SK-N-SH (cell line): ENCODE data around the gene NRCAM. TPM values are rescaled to one million over a fixed set of nuclear protein-coding genes. Genes with fewer than 3 reads are reported as not detected.

Experiments used
- CTCF ChIA-PET: fragments of 300-600, 350-600 bp; formaldehyde crosslinking; extraction: SDS; loops from one replicate; lab custom pipeline; 2021; lab: Yijun Ruan, JAX
- POLR2A ChIA-PET: fragments of 350-600 bp; sonication (Branson Sonifier 250); formaldehyde crosslinking; extraction: SDS; loops from one replicate; lab custom pipeline; 2020; ENCODE audit warnings: antibody characterized with exemption, inconsistent platforms; lab: Yijun Ruan, JAX
- DNase-seq: peaks from one replicate; pipeline ENCODE4 v3.0.0; 2012
- H2AFZ ChIP-seq: fragments of 200-600 bp; sonication (generic); 2 replicates; pipeline ENCODE4 v1.8.1; 2016; ENCODE audit warnings: antibody characterized with exemption, mild to moderate bottlenecking, low read depth
- H3F3A ChIP-seq: fragments of 200-600 bp; sonication (generic); replicated peaks from 2 replicates; pipeline ENCODE3; 2016; ENCODE audit warnings: antibody characterized with exemption, mild to moderate bottlenecking; ENCODE audit not compliant: insufficient read depth
- H3K27ac ChIP-seq, 2 experiments: fragments of 200-500 bp in 1 of 2; fragments of 200-600 bp in 1 of 2; sonication (Bioruptor generic) in 1 of 2; sonication (generic), shearing (Covaris generic) in 1 of 2; 2 replicates each; pipeline versions ENCODE4 v1.5.1 to v1.6.1; 2014 to 2016; ENCODE audit warnings: low read depth in 2 of 2, inconsistent platforms in 1 of 2, low read length in 1 of 2, mild to moderate bottlenecking in 1 of 2, mixed read lengths in 1 of 2
- H3K27me3 ChIP-seq: fragments of 200-600 bp; sonication (generic), shearing (Covaris generic); 2 replicates; pipeline ENCODE4 v1.6.1; 2016; ENCODE audit warnings: mixed run types; ENCODE audit not compliant: insufficient read depth
- H3K36me3 ChIP-seq, 2 experiments: fragments of 200-500 bp in 1 of 2; fragments of 200-600 bp in 1 of 2; sonication (Bioruptor generic) in 1 of 2; sonication (generic) in 1 of 2; replicated peaks in 1 of 2; 2 replicates each; pipeline versions ENCODE3 to v1.5.1; 2014 to 2016; ENCODE audit warnings: low read length in 1 of 2, mild to moderate bottlenecking in 1 of 2; ENCODE audit not compliant: insufficient read depth in 2 of 2, control insufficient read depth in 1 of 2
- H3K4me1 ChIP-seq, 2 experiments: fragments of 200-500 bp in 1 of 2; fragments of 200-600 bp in 1 of 2; sonication (Bioruptor generic) in 1 of 2; sonication (generic), shearing (Covaris generic) in 1 of 2; 2 replicates each; pipeline versions ENCODE4 v1.5.1 to v1.6.1; 2014 to 2016; ENCODE audit warnings: low read depth in 1 of 2, low read length in 1 of 2, mixed run types in 1 of 2; ENCODE audit not compliant: insufficient read depth in 2 of 2, control insufficient read depth in 1 of 2
- H3K4me2 ChIP-seq: fragments of 200-600 bp; sonication (generic), shearing (Covaris generic); 2 replicates; pipeline ENCODE4 v1.6.1; 2017; ENCODE audit warnings: mixed run types
- H3K4me3 ChIP-seq, 2 experiments: fragments of 200-500 bp in 1 of 2; fragments of 200-600 bp in 1 of 2; sonication (Bioruptor generic) in 1 of 2; sonication (generic), shearing (Covaris generic) in 1 of 2; 2 replicates each; pipeline versions ENCODE4 v1.5.1 to v1.8.1; 2014 to 2016; ENCODE audit warnings: low read depth in 2 of 2, inconsistent platforms in 1 of 2, low read length in 1 of 2, mild to moderate bottlenecking in 1 of 2, mixed read lengths in 1 of 2, moderate library complexity in 1 of 2
- H3K79me2 ChIP-seq: fragments of 200-600 bp; sonication (generic); 2 replicates; pipeline ENCODE4 v1.8.1; 2017; ENCODE audit warnings: mild to moderate bottlenecking; ENCODE audit not compliant: insufficient read depth
- H3K9ac ChIP-seq: fragments of 200-600 bp; sonication (generic); 2 replicates; pipeline ENCODE4 v1.6.1; 2017; ENCODE audit warnings: mixed run types
- H3K9me2 ChIP-seq: fragments of 200-600 bp; sonication (generic); 2 replicates; pipeline ENCODE4 v1.6.1; 2017; ENCODE audit warnings: mixed run types
- H3K9me3 ChIP-seq: fragments of 200-600 bp; sonication (generic); 2 replicates; pipeline ENCODE4 v1.6.1; 2017; ENCODE audit warnings: mixed run types, mild to moderate bottlenecking, moderate library complexity
- H4K20me1 ChIP-seq: fragments of 200-600 bp; sonication (generic); 2 replicates; pipeline ENCODE4 v1.6.1; 2017; ENCODE audit warnings: mild to moderate bottlenecking, mixed run types; ENCODE audit not compliant: insufficient read depth
- CHD2 ChIP-seq: fragments of 150-350 bp; IDR thresholded peaks from 2 replicates; pipeline ENCODE4 v1.6.1; 2018; ENCODE audit warnings: low read length; ENCODE audit not compliant: partially characterized antibody
- ELF1 ChIP-seq: IDR thresholded peaks from 2 replicates; pipeline ENCODE4 v1.4.0; 2012
- FOSL2 ChIP-seq: IDR thresholded peaks from 2 replicates; pipeline ENCODE4 v1.4.0; 2012; ENCODE audit warnings: low read depth, mild to moderate bottlenecking, moderate library complexity, borderline replicate concordance
- FOXJ3 ChIP-seq: sonication (generic); formaldehyde crosslinking; IDR thresholded peaks from 2 replicates; pipeline ENCODE4 v1.5.1; 2020; ENCODE audit warnings: mild to moderate bottlenecking, missing genetic modification reagents
- FOXM1 ChIP-seq: IDR thresholded peaks from 2 replicates; pipeline ENCODE4 v1.4.0; 2012; ENCODE audit warnings: low read depth, mild to moderate bottlenecking
- JUND ChIP-seq: IDR thresholded peaks from 2 replicates; pipeline ENCODE4 v1.4.0; 2012
- MXI1 ChIP-seq: IDR thresholded peaks from 2 replicates; pipeline ENCODE4 v1.6.1; 2012; ENCODE audit warnings: mild to moderate bottlenecking, low read depth, low read length, improper control_type of control experiment
- NFIC ChIP-seq: IDR thresholded peaks from 2 replicates; pipeline ENCODE4 v1.4.0; 2012; ENCODE audit warnings: borderline replicate concordance
- NRF1 ChIP-seq: IDR thresholded peaks from 2 replicates; pipeline ENCODE4 v1.6.1; 2012; ENCODE audit warnings: low read depth, mild to moderate bottlenecking, low read length
- RAD21 ChIP-seq: IDR thresholded peaks from 2 replicates; pipeline ENCODE4 v1.6.1; 2012; ENCODE audit warnings: mild to moderate bottlenecking, low read length
- RCOR1 ChIP-seq: fragments of 150-350 bp; IDR thresholded peaks from 2 replicates; pipeline ENCODE4 v1.6.1; 2017; ENCODE audit warnings: antibody characterized with exemption, low read length
- RXRA ChIP-seq: IDR thresholded peaks from 2 replicates; pipeline ENCODE4 v1.4.0; 2012; ENCODE audit warnings: low read depth, mild to moderate bottlenecking, borderline replicate concordance
- SIN3A ChIP-seq: IDR thresholded peaks from 2 replicates; pipeline ENCODE4 v1.6.1; 2012; ENCODE audit warnings: low read depth, mild to moderate bottlenecking, low read length, moderate library complexity, borderline replicate concordance
- TAF1 ChIP-seq: IDR thresholded peaks from 2 replicates; pipeline ENCODE4 v1.6.1; 2012; ENCODE audit warnings: low read depth, mild to moderate bottlenecking, low read length, moderate library complexity, borderline replicate concordance
- TCF12 ChIP-seq: IDR thresholded peaks from 2 replicates; pipeline ENCODE4 v1.4.0; 2012
- TEAD4 ChIP-seq: IDR thresholded peaks from 2 replicates; pipeline ENCODE4 v1.4.0; 2012; ENCODE audit warnings: mild to moderate bottlenecking, borderline replicate concordance; ENCODE audit not compliant: insufficient read depth
- YY1 ChIP-seq: IDR thresholded peaks from 2 replicates; pipeline ENCODE4 v1.4.0; 2012; ENCODE audit warnings: low read depth, mild to moderate bottlenecking
- WGBS: methylation state at CpG from one replicate; pipeline ENCODE4 v1.1.6; 2017; ENCODE audit warnings: low lambda C conversion rate; 5-methylcytosine and 5-hydroxymethylcytosine counted together
- polyA plus RNA-seq, 3 experiments: library from polyadenylated mRNA; depleted of rRNA; stranded (reverse); fragments of >200 nt; gene quantifications; 2 replicates each; pipeline ENCODE4 v1.2.3, GENCODE V29; 2012
- TF ChIP-seq, protein P1 (sequence below): IDR thresholded peaks from 2 replicates; pipeline ENCODE4 v1.4.0; 2012; ENCODE audit warnings: low read depth, borderline replicate concordance
- TF ChIP-seq, protein P2 (sequence below): fragments of 150-350 bp; IDR thresholded peaks from 2 replicates; pipeline ENCODE4 v1.6.1; 2016; ENCODE audit warnings: mild to moderate bottlenecking, low read depth, low read length
- TF ChIP-seq, protein P3 (sequence below): fragments of 200-600 bp; sonication (generic); IDR thresholded peaks from 2 replicates; pipeline ENCODE4 v1.6.1; 2017; ENCODE audit warnings: antibody characterized with exemption, mild to moderate bottlenecking, moderate library complexity

The NRCAM gene
- polyA plus RNA-seq, 1 of the 3 experiments (the other 2 are of a cell fraction) = 1.1 TPM

DNA sequence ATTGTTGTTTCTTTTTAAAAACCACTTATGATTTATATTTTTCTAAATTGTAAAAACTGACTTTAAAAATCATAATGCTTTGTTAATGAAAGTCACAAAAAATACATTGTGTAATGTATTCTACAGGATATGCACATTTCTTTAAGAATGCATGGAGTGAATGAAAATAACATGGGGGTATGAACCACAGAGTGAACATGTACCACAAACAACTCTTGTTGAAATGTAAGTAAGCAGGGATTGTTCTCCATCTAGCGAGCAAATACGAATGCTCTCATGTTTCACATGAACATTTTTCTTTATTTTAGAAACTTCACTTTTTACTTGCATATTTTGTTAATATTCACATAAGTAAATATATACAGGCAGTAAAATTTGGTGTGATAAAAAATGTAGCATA lies 290.5 kb downstream of the NRCAM start:
- no peaks in the 10 kb centered on the region for H3K79me2 ChIP-seq
- no peak overlapping the region for H3K4me3 ChIP-seq
- H3K4me1 ChIP-seq = no peaks in the 10 kb centered on the region; a peak in 1 of 4 replicates
- no peak overlapping the region for H2AFZ ChIP-seq
- peaks cover 0 to 7% of the 10 kb centered on the region in 2 experiments for H3K36me3 ChIP-seq
- 96% methylated on average over 2 of the region's 2 CpGs for WGBS
- DNase-seq = no peak
- no peaks in the 10 kb centered on the region for H3K9me3 ChIP-seq
- H3F3A ChIP-seq = no peaks in the 10 kb centered on the region
- ChIA-PET POLR2A (no interaction called here), CTCF (interaction anchor here (0.6 to 3.0 kb wide), 4 partner anchors 8 to 331 kb away, joined by 3 to 10 read pairs (median 7); no protein-coding TSS in a partner anchor)
- no peak overlapping the region for H3K9ac ChIP-seq
- TF ChIP-seq FOSL2 = no peak
- no peak for TF ChIP-seq ELF1
- no peaks in the 10 kb centered on the region for H4K20me1 ChIP-seq
- no peak overlapping the region for H3K27ac ChIP-seq
- H3K27me3 ChIP-seq = no peaks in the 10 kb centered on the region
- no peak overlapping the region for H3K4me2 ChIP-seq
- no peaks in the 10 kb centered on the region for H3K9me2 ChIP-seq

DNA sequence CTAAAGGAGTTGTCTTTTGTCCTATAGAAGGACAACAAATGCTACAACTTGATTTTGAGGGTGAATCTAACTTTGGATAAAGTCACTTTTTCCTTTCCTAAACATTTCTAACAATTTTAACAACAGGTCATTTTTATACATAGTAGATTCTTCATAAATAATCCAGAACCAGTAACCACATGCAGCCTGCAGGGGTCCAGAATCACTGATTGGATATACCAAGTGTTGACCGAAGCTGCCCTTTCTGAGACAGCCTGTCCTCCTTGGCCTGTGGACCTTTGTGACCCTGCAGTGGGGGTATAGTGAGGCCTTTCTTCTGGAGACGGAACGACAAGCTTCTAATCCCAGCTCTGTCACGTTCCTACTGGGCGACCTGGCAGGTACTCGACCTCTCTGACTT lies 291.3 kb downstream of the NRCAM start:
- peaks cover 0 to 8% of the 10 kb centered on the region in 2 experiments for H3K36me3 ChIP-seq
- no peak for DNase-seq
- H3K9ac ChIP-seq = no peak overlapping the region
- H4K20me1 ChIP-seq = no peaks in the 10 kb centered on the region
- no peak overlapping the region for H2AFZ ChIP-seq
- no peaks in the 10 kb centered on the region for H3K9me2 ChIP-seq
- no peak overlapping the region for H3K27ac ChIP-seq
- ChIA-PET POLR2A (no interaction called here), CTCF (interaction anchor here (1.0 to 3.0 kb wide), 4 partner anchors 9 to 332 kb away, joined by 3 to 10 read pairs (median 7); no protein-coding TSS in a partner anchor)
- no peaks in the 10 kb centered on the region; the same call in 1 of the 2 replicates for H3K27me3 ChIP-seq
- no peaks in the 10 kb centered on the region for H3K9me3 ChIP-seq
- no peak overlapping the region for H3K4me3 ChIP-seq
- H3K4me2 ChIP-seq = no peak overlapping the region
- TF ChIP-seq RCOR1 (no peak), NFIC (no peak), NRF1 (no peak), MXI1 (no peak), FOXJ3 (CRISPR knock-in tag) (no peak), CHD2 (no peak), SIN3A (no peak), TCF12 (no peak), FOSL2 (no peak), RXRA (no peak), TAF1 (no peak), TEAD4 (no peak), FOXM1 (no peak), JUND (no peak), YY1 (no peak), RAD21 (no peak)
- TF ChIP-seq, protein P1, sequence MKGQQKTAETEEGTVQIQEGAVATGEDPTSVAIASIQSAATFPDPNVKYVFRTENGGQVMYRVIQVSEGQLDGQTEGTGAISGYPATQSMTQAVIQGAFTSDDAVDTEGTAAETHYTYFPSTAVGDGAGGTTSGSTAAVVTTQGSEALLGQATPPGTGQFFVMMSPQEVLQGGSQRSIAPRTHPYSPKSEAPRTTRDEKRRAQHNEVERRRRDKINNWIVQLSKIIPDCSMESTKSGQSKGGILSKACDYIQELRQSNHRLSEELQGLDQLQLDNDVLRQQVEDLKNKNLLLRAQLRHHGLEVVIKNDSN = no peak
- TF ChIP-seq, protein P2, sequence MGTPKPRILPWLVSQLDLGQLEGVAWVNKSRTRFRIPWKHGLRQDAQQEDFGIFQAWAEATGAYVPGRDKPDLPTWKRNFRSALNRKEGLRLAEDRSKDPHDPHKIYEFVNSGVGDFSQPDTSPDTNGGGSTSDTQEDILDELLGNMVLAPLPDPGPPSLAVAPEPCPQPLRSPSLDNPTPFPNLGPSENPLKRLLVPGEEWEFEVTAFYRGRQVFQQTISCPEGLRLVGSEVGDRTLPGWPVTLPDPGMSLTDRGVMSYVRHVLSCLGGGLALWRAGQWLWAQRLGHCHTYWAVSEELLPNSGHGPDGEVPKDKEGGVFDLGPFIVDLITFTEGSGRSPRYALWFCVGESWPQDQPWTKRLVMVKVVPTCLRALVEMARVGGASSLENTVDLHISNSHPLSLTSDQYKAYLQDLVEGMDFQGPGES = no peak
- TF ChIP-seq, protein P3, sequence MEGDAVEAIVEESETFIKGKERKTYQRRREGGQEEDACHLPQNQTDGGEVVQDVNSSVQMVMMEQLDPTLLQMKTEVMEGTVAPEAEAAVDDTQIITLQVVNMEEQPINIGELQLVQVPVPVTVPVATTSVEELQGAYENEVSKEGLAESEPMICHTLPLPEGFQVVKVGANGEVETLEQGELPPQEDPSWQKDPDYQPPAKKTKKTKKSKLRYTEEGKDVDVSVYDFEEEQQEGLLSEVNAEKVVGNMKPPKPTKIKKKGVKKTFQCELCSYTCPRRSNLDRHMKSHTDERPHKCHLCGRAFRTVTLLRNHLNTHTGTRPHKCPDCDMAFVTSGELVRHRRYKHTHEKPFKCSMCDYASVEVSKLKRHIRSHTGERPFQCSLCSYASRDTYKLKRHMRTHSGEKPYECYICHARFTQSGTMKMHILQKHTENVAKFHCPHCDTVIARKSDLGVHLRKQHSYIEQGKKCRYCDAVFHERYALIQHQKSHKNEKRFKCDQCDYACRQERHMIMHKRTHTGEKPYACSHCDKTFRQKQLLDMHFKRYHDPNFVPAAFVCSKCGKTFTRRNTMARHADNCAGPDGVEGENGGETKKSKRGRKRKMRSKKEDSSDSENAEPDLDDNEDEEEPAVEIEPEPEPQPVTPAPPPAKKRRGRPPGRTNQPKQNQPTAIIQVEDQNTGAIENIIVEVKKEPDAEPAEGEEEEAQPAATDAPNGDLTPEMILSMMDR = no peak; the same call in 1 of the 2 replicates
- no peaks in the 10 kb centered on the region for H3F3A ChIP-seq
- WGBS = 77% methylated on average over 6 of the region's 6 CpGs
- no peaks in the 10 kb centered on the region for H3K79me2 ChIP-seq
- no peaks in the 10 kb centered on the region; a peak in 1 of 4 replicates for H3K4me1 ChIP-seq
